ENCODE data around the gene RNF175. TPM values are rescaled to one million over a fixed set of nuclear protein-coding genes. Genes with fewer than 3 reads are reported as not detected.

Gene RNF175
- total RNA-seq, 4 donors from 2014 or later, result 0.10 to 1.9 (median 0.47) TPM; not detected in 1

DNA sequence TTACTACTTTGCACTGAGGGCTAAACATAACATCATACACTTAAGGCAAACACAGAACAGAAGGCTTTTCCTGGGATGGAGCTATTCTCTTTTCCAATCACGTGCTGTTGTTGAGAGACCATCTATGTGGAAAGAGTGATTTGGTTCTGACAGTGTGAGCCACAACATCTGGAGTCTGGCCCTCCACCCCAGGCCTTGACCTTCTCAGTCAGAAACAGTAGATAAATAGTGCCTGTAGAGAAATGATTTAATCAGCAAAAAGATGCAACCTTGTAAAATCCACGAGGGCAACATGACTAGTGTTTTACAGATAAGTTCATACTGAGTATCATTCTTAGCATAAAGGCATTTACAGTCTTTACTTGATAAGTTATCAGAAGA is 39.9 kb upstream of the RNF175 start:
- H3K4me3 ChIP-seq (ENCODE audit: low read depth, poor library complexity, severe bottlenecking), result no peak overlapping the region
- intact Hi-C loops (cut with DNase I; ENCODE audit: low total_unique reads), result no loop called here
- TF ChIP-seq, protein P1, sequence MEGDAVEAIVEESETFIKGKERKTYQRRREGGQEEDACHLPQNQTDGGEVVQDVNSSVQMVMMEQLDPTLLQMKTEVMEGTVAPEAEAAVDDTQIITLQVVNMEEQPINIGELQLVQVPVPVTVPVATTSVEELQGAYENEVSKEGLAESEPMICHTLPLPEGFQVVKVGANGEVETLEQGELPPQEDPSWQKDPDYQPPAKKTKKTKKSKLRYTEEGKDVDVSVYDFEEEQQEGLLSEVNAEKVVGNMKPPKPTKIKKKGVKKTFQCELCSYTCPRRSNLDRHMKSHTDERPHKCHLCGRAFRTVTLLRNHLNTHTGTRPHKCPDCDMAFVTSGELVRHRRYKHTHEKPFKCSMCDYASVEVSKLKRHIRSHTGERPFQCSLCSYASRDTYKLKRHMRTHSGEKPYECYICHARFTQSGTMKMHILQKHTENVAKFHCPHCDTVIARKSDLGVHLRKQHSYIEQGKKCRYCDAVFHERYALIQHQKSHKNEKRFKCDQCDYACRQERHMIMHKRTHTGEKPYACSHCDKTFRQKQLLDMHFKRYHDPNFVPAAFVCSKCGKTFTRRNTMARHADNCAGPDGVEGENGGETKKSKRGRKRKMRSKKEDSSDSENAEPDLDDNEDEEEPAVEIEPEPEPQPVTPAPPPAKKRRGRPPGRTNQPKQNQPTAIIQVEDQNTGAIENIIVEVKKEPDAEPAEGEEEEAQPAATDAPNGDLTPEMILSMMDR (IDR thresholded peaks at IDR 0.05), result no peak
- no peak for TF ChIP-seq POLR2A (IDR thresholded peaks at IDR 0.05)
- WGBS, 2 donors, result 21 to 24% methylated on average over 2 of the region's 2 CpGs
- DNase-seq (ENCODE audit: low spot score in 2 of 2), result peak in 1 of 2 donors; percentile 86

DNA sequence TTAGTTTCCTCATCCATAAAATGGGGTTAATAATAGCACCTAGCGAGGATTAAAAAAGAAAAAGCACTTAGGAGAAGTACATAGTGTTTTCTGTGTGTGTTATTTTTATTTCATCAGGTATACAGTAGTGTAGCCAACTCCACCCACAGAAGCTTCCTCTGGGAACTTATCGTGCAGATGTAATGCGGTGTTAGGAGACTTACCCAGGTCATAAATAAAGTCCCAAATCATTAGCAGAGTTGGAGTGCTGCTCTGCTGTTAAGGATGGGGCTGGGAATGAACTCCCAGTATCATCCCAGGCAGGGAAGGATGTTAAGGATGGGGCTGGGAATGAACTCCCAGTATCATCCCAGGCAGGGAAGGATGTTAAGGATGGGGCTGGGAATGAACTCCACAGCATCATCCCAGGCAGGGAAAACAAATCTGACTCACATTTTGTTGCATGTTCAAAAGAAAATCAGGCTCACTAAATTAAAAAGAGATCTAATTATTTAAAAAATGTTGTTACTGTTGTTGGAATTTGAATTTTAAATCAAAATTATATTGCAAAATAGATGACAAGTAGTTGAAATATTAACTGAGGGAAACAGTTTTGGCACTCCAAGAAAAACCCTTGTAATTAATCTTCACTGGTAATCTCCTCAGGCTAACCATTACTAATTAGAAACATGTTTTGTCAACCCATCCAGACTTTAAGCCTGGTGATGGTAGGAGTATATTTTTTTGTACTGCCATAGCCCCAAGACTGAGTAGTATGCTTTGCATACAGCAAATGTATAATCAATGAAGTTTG is 39.3 kb upstream of the RNF175 start:
- intact Hi-C loops (cut with DNase I; ENCODE audit: low total_unique reads), result no loop called here
- TF ChIP-seq POLR2A (IDR thresholded peaks at IDR 0.05), result no peak
- TF ChIP-seq, protein P1 (IDR thresholded peaks at IDR 0.05), result no peak
- WGBS, 2 donors, result 29 to 50% methylated on average over 3 of the region's 3 CpGs
- no peak overlapping the region for H3K4me3 ChIP-seq (ENCODE audit: low read depth, poor library complexity, severe bottlenecking)
- DNase-seq (ENCODE audit: low spot score in 2 of 2), result no peak

DNA sequence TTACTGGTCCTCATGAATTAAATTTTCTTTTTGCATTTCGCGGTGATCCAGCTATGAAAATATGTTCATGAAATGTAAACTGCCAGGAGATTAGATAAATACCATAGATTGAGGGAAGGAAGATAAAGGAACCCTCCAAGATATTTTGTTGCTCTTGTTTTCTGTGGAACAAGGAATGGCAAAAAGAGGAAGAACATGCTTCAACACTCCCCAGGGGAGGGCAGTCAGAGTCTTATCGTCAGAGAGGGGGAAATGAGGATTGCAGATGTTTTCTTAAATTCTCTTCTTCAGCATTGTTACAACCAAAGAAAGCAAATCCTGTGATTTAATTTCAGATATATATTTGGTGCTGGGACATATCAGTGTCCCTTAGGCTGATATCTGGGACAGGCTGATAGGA is 38.6 kb upstream of the RNF175 start:
- TF ChIP-seq, protein P1 (IDR thresholded peaks at IDR 0.05), result no peak
- TF ChIP-seq POLR2A (IDR thresholded peaks at IDR 0.05), result no peak
- intact Hi-C loops (cut with DNase I; ENCODE audit: low total_unique reads), result no loop called here
- no peak for DNase-seq (ENCODE audit: low spot score in 2 of 2)

DNA sequence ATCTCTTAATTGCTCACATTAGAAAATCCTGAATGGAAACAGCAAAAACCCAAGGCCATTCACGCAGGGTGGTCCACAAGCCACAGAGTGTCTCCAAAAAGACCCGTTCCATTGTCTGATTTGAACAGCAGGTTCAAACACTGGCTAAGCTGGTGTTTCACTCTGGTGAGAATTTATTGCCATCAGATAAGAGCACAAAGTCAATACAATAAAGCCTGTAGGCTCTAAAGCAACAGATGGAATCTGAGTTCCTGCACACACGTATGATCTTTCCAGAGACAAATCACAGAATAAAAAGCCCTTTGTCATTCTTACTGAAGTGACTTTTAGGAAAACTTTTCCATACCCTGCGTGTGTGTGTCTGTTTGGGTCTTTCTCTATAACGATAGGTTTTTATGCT is 34.2 kb upstream of the RNF175 start:
- DNase-seq (ENCODE audit: low spot score in 2 of 2), result no peak
- TF ChIP-seq, protein P1 (IDR thresholded peaks at IDR 0.05), result no peak
- TF ChIP-seq POLR2A (IDR thresholded peaks at IDR 0.05), result no peak
- intact Hi-C loops (cut with DNase I; ENCODE audit: low total_unique reads), result no loop called here
- no peak overlapping the region for H3K4me3 ChIP-seq (ENCODE audit: low read depth, poor library complexity, severe bottlenecking)
- 68 to 78% methylated on average over 5 of the region's 5 CpGs for WGBS, 2 donors

More for the DNA sequence above, 38.6 kb upstream of the RNF175 start:
- WGBS, 2 donors, result 46 to 55% methylated on average over 3 of the region's 3 CpGs
- no peak overlapping the region for H3K4me3 ChIP-seq (ENCODE audit: low read depth, poor library complexity, severe bottlenecking)

DNA sequence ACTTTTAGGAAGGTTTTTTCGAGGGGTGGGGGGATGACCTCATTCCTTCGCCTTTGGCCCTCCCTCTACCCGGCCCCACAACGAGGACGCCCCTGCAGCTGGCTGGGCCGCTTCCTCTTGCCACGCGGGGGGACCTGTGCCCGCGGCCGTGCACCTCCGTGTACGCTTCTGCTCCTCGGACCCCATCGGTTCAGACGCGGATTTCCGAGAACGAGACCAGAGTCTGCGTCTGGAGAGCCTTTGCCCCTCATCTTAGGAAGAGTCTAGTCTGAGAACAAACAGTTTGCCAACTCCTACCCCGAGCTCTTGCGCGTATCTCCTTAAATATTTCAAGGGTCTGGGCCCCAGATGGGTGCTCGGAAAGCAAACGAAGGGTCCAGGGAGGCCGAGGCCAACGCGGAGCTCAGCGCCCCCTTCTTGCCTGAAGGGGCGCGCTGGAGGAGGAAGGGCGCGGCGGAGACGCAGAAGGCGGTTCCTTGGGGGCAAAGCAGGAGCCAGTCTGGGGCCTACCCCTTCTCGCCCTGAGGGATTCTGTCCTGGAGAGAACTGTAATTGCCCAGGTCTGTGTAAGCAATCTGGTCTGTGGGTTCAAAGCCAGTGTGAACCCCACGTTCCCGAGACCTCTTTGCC is 32.9 kb upstream of the RNF175 start:
- DNase-seq (ENCODE audit: low spot score in 2 of 2), result no peak
- H3K4me3 ChIP-seq (ENCODE audit: low read depth, poor library complexity, severe bottlenecking), result no peak overlapping the region
- intact Hi-C loops (cut with DNase I; ENCODE audit: low total_unique reads), result no loop called here
- 25 to 44% methylated on average over 37 to 39 of the region's 39 CpGs for WGBS, 2 donors
- TF ChIP-seq, protein P1 (IDR thresholded peaks at IDR 0.05), result no peak
- no peak for TF ChIP-seq POLR2A (IDR thresholded peaks at IDR 0.05)

Measured in lower leg skin (tissue), 4 donors.